DND-41 (cell line): ENCODE results near the gene WDR7.

Experiments used
- ATAC-seq: fragments of 200-7000 bp; cut with Tn5 transposase; 3 replicates; pipeline ENCODE4 v1.9.1; 2021; ENCODE audit warnings: low read depth; ENCODE audit not compliant: insufficient read depth
- DNase-seq: peaks from one replicate; pipeline ENCODE4 v3.0.0-alpha.2; 2020
- H2AFZ ChIP-seq: 2 replicates; pipeline ENCODE4 v1.6.0; 2012; ENCODE audit warnings: low read depth, low read length
- H3K27ac ChIP-seq: 2 replicates; pipeline ENCODE4 v1.5.1; 2012; ENCODE audit warnings: low read length, inconsistent platforms
- H3K27me3 ChIP-seq: fragments of 200-600 bp; sonication (generic); 2 replicates; pipeline ENCODE4 v1.6.0; 2012; ENCODE audit warnings: low read length, mild to moderate bottlenecking, inconsistent platforms; ENCODE audit not compliant: insufficient read depth, poor library complexity
- H3K36me3 ChIP-seq: 2 replicates; pipeline ENCODE4 v1.5.1; 2012; ENCODE audit warnings: low read length, inconsistent platforms; ENCODE audit not compliant: insufficient read depth
- H3K4me1 ChIP-seq: 2 replicates; pipeline ENCODE4 v1.5.1; 2012; ENCODE audit warnings: mild to moderate bottlenecking, low read length; ENCODE audit not compliant: insufficient read depth
- H3K4me2 ChIP-seq: 2 replicates; pipeline ENCODE4 v1.6.0; 2012; ENCODE audit warnings: mild to moderate bottlenecking, moderate library complexity, low read length, inconsistent platforms; ENCODE audit not compliant: insufficient read depth
- H3K4me3 ChIP-seq, 2 experiments: fragments of 200-600 bp in 1 of 2; shearing (Covaris generic) in 1 of 2; 2 replicates each; pipeline ENCODE4 v1.5.1; 2012 to 2016; ENCODE audit warnings: inconsistent platforms in 2 of 2, low read length in 2 of 2, mild to moderate bottlenecking in 2 of 2, low read depth in 1 of 2, moderate library complexity in 1 of 2
- H3K79me2 ChIP-seq: 2 replicates; pipeline ENCODE4 v1.6.0; 2012; ENCODE audit warnings: low read length, inconsistent platforms; ENCODE audit not compliant: insufficient read depth
- H3K9ac ChIP-seq: 2 replicates; pipeline ENCODE4 v1.6.0; 2012; ENCODE audit warnings: low read depth, mild to moderate bottlenecking, inconsistent platforms, low read length, moderate library complexity
- H3K9me3 ChIP-seq: 2 replicates; pipeline ENCODE4 v1.5.1; 2012; ENCODE audit warnings: low read length, moderate library complexity, mild to moderate bottlenecking, inconsistent platforms; ENCODE audit not compliant: insufficient read depth, severe bottlenecking
- H4K20me1 ChIP-seq: 2 replicates; pipeline ENCODE4 v1.6.0; 2012; ENCODE audit warnings: low read length; ENCODE audit not compliant: insufficient read depth
- EZH2 ChIP-seq: IDR thresholded peaks from 3 replicates; pipeline ENCODE4 v1.6.1; 2012; ENCODE audit warnings: borderline replicate concordance, low read depth, mild to moderate bottlenecking, moderate library complexity, low read length, inconsistent platforms; ENCODE audit not compliant: severe bottlenecking
- TF ChIP-seq, protein P1 (sequence below): IDR thresholded peaks from 2 replicates; pipeline ENCODE4 v1.5.1; 2012; ENCODE audit warnings: borderline replicate concordance, low read length, moderate library complexity, mild to moderate bottlenecking; ENCODE audit not compliant: poor library complexity, severe bottlenecking; ENCODE audit errors: extremely low read depth

The WDR7 gene

DNA sequence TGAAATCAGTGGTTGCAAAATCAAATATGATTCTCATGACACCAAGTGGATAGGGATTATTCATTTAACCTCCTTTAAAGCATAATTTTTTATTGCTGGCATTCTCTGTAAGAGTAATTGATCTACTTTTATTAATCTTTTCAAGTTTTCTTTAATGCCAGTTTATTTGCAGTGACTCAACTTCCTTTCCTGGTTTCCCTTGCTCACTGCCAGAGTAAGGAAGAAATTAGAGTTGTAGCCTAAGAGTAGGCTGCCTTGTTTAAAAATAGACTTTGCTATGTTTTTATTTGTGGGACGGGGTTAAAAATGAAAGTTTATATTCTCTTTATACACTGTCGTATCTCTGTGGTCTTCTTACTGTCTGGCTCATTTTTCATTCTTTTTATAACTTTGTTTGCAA lies 148.6 kb downstream of the WDR7 start:
- Histone ChIP-seq H3K4me2 (no peak overlapping the region), H3K9me3 (no peaks in the 10 kb centered on the region), H3K36me3 (peaks cover 4% of the 10 kb centered on the region; the same call in 1 of the 2 replicates), H3K79me2 (no peaks in the 10 kb centered on the region), H3K9ac (no peak overlapping the region), H3K4me3 (no peak overlapping the region), H3K27me3 (no peaks in the 10 kb centered on the region), H3K4me1 (no peaks in the 10 kb centered on the region), H2AFZ (no peak overlapping the region), H4K20me1 (no peaks in the 10 kb centered on the region), H3K27ac (no peak overlapping the region)
- ATAC-seq (no peak), DNase-seq (no peak)
- TF ChIP-seq, protein P1, sequence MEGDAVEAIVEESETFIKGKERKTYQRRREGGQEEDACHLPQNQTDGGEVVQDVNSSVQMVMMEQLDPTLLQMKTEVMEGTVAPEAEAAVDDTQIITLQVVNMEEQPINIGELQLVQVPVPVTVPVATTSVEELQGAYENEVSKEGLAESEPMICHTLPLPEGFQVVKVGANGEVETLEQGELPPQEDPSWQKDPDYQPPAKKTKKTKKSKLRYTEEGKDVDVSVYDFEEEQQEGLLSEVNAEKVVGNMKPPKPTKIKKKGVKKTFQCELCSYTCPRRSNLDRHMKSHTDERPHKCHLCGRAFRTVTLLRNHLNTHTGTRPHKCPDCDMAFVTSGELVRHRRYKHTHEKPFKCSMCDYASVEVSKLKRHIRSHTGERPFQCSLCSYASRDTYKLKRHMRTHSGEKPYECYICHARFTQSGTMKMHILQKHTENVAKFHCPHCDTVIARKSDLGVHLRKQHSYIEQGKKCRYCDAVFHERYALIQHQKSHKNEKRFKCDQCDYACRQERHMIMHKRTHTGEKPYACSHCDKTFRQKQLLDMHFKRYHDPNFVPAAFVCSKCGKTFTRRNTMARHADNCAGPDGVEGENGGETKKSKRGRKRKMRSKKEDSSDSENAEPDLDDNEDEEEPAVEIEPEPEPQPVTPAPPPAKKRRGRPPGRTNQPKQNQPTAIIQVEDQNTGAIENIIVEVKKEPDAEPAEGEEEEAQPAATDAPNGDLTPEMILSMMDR, result no peak
- TF ChIP-seq EZH2, result no peak

DNA sequence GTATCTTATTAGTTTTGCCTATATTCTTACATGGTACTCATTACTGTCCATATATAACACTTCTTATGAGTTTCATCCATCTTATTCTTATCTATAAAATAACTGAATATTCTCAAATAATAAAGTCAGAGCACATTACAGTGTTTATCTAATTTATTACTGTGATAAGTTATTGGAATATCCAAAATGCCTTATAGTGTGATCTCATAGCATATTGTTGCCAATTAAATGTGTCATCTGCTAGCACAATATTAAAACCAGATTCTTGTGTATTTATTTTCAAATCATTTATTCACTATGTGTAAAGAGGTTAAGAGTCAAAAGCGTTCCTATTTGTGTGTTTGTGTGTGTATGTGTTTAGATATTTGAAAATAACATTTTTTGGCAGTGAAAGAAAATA lies 151.9 kb downstream of the WDR7 start:
- DNase-seq (no peak), ATAC-seq (no peak)
- Histone ChIP-seq H3K9me3 (no peaks in the 10 kb centered on the region), H3K4me1 (no peaks in the 10 kb centered on the region), H3K4me3 (no peak overlapping the region), H3K4me2 (no peak overlapping the region), H3K27ac (no peak overlapping the region), H2AFZ (no peak overlapping the region), H4K20me1 (no peaks in the 10 kb centered on the region), H3K79me2 (no peaks in the 10 kb centered on the region), H3K9ac (no peak overlapping the region), H3K36me3 (peaks cover 5% of the 10 kb centered on the region; the same call in 1 of the 2 replicates), H3K27me3 (no peaks in the 10 kb centered on the region)
- TF ChIP-seq, protein P1, result no peak
- TF ChIP-seq EZH2, result no peak

DNA sequence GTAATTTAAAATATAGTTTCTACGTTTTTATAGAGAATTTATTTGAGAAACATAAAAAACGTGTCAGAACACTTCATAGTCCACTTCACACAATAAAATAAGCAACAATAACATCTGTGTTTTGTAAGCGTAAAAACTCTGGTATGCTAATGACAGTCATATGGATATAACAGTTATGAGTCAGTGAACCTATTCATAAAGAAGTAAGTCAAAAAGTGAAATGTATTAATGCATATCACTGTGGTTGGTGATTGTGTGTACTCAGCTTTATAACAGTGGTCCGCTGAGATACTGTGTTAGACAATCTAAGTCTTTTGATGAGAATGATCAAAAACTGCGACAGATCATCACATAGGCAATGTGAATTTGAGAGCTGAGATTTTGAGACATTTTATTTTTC lies 153.2 kb downstream of the WDR7 start:
- no peak for TF ChIP-seq EZH2
- TF ChIP-seq, protein P1, result no peak
- Histone ChIP-seq H3K27ac (no peak overlapping the region), H2AFZ (no peak overlapping the region), H3K36me3 (peaks cover 5% of the 10 kb centered on the region; the same call in 1 of the 2 replicates), H3K4me1 (no peaks in the 10 kb centered on the region), H3K9me3 (no peaks in the 10 kb centered on the region), H4K20me1 (no peaks in the 10 kb centered on the region), H3K4me2 (no peak overlapping the region), H3K27me3 (no peaks in the 10 kb centered on the region), H3K79me2 (no peaks in the 10 kb centered on the region), H3K9ac (no peak overlapping the region), H3K4me3 (no peak overlapping the region)
- DNase-seq (no peak), ATAC-seq (no peak)

DNA sequence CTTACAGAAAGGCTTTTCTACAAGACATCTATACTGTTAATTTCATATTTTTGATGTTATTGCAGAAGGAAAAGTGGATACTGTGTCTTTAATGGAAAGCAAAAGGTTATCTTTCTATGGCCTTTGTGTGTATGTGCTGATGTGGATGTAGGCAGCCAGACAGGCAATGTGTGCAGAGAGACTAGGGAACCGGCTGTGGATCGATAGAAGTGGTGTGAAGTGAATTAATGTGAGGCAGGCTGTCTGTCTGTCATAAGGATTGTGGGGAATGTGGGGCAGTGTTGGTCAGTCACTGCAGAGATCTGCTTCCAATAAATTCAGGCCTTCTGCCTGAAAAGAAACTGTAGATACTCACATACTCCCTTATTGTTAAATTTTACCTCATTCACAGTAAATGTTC lies 156.7 kb downstream of the WDR7 start:
- H3K4me3 ChIP-seq, result no peak overlapping the region
- H3K79me2 ChIP-seq, result no peaks in the 10 kb centered on the region
- H3K9me3 ChIP-seq, result no peaks in the 10 kb centered on the region
- 0 out of 2 replicates have a peak, but pooled peaks cover 5% of the 10 kb centered on the region for H3K36me3 ChIP-seq
- ATAC-seq (no peak), DNase-seq (no peak)
- H3K27me3 ChIP-seq, result no peaks in the 10 kb centered on the region
- no peaks in the 10 kb centered on the region for H3K4me1 ChIP-seq
- H3K27ac ChIP-seq, result no peak overlapping the region
- TF ChIP-seq EZH2, result no peak
- TF ChIP-seq, protein P1, result no peak
- H4K20me1 ChIP-seq, result no peaks in the 10 kb centered on the region
- H3K4me2 ChIP-seq, result no peak overlapping the region
- H3K9ac ChIP-seq, result no peak overlapping the region
- H2AFZ ChIP-seq, result no peak overlapping the region
